ENCODE results near the gene FSD2.

DNA sequence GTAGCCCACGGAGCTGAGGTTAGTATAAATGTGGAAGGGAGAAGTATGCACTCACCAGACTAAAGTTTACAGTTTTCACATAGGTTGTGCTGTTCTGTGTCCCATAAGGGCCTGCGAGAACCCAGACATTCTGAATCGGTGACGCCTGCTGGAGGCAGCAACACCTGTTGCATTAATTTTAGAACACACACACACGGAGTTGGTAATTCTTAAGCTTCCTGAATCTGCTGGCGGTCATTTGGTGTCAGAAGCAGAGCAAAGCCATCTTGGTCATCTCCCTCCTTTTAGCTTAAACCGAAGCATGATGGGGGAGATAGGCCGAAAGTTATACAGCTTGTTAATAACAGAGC is 55.1 kb downstream of the FSD2 start:
- TF ChIP-seq POLR2AphosphoS5 (IDR thresholded peaks at IDR 0.05) = no peak
- TF ChIP-seq, protein P1, sequence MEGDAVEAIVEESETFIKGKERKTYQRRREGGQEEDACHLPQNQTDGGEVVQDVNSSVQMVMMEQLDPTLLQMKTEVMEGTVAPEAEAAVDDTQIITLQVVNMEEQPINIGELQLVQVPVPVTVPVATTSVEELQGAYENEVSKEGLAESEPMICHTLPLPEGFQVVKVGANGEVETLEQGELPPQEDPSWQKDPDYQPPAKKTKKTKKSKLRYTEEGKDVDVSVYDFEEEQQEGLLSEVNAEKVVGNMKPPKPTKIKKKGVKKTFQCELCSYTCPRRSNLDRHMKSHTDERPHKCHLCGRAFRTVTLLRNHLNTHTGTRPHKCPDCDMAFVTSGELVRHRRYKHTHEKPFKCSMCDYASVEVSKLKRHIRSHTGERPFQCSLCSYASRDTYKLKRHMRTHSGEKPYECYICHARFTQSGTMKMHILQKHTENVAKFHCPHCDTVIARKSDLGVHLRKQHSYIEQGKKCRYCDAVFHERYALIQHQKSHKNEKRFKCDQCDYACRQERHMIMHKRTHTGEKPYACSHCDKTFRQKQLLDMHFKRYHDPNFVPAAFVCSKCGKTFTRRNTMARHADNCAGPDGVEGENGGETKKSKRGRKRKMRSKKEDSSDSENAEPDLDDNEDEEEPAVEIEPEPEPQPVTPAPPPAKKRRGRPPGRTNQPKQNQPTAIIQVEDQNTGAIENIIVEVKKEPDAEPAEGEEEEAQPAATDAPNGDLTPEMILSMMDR (IDR thresholded peaks at IDR 0.05 in 8 of 11, conservative IDR thresholded peaks at IDR 0.05 in 3 of 11) = peak in 1 of 11 experiments; percentile 2
